Left cardiac atrium (tissue), 4 donors: ENCODE data around the gene SNUPN. TPM values are rescaled to one million over a fixed set of nuclear protein-coding genes. Genes with fewer than 3 reads are reported as not detected.
"Not testable (repeated sequence)": the region's sequence is repeated elsewhere in the genome, so short reads cannot be mapped to it uniquely, and the experiment has no call there.

Experiments used
- ATAC-seq, 2 donors: fragments of 200-7000 bp; cut with Tn5 transposase; one replicate each; pipeline ENCODE4 v1.9.1; 2020; ENCODE audit warnings: mild to moderate bottlenecking in 2 of 2, moderate library complexity in 2 of 2
- DNase-seq: peaks from one replicate; pipeline ENCODE4 v3.0.0-alpha.2; 2020
- intact Hi-C, 2 donors: fragments of 100-400 bp; cut with DNase I; formaldehyde crosslinking; loops; one replicate each; pipeline versions ENCODE4 v1.14.1 to v1.15.1; 2022 to 2023
- total RNA-seq, 2 donors: library from RNA; stranded (reverse); fragmentation: NEBNext Ultra II Directional; extraction: Animal tissue kit (Norgen Biotek cat#: 25700); gene quantifications; one replicate each; pipeline ENCODE4 v1.2.1, GENCODE V29; 2021
- donor health status: DM: no; HTN: yes; CAD: no.
- donor health status: DM: no; HTN: yes; CAD: no; lungs with severe emphysema.
- donor health status: DM: yes; HTN: yes; CAD: no.
- donor health status: Dilated cardiomyopathy.

SNUPN gene
- total RNA-seq, 2 donors from 2014 or later: 15.6 to 21.4 TPM

DNA sequence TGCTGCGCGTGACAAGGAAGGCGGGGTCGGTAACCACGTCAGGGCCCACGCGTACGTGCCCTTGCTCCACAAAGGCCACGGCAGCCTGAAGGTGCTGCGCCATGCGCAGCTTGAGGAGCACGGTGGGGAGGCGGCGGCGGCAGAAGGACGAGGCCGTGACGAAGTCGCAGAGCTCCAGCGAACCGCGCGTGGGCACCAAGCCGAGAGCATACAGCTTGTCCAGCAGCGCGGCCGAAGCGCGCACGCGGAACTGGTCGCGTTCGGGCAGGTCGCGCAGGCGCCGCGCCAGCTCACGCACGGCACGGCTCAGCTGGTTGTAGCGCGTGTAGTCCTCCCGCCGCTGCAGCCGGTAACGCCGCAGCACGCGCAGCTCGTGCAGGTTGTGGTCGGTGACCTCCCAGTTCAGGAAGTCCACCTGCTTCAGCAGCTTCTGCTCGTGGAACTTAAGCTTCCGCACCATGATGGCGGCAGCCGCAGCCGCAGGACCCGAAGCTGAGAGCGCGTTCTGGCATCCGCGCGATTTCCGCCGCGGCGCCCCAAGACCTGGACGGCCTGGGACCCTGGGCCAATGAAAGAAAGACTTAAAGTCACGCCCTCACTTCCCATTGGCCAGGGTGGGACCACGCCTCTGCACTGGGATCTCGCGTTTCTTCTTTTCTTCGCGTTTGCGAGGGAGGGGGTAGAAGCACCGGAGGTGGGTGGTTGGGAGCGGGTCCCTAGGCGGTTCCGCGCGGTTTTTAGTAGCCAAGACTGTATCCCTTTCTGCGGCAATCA is 14.4 kb upstream of the SNUPN start, which contains the start of gene IMP3:
TSS of gene IMP3 (minus strand) at position 516 of the 774 bp plus-strand sequence. CDS start at position 460, 56 bp downstream.
- DNase-seq (peak; percentile 96), ATAC-seq (peak; percentile 97 to 98)
- intact Hi-C loops: loop anchor here in 1 of 2 donors (5.0 kb wide), 1 partner anchor 42 kb away; no protein-coding TSS in a partner anchor

DNA sequence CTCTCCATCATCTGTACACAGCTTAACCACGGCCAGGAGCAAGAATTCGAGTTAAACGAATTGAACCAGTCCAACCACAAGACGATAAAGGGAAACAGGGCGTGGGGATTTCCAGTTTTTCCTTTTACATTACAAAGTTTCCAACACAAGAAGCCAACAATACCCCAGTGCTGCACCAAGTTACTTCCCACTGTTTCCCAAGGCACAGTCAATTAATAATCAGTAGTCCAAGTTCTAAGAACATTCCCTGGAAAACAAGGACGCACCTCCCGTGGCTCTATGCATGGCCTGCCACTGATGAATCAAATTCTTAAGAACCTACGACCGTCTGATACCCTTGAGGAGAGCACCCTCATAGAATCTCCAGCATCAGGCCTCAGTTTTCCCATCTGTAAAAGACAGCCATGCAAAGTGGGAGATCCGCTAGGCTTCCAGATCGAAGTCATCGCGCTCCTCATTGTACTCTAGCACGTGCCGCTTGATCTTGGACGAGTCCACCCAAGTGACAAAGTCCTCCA is 13.7 kb upstream of the SNUPN start:
- ATAC-seq: no peak
- intact Hi-C loops: loop anchor here in 1 of 2 donors (5.0 kb wide), 1 partner anchor 43 kb away; no protein-coding TSS in a partner anchor
- DNase-seq: no peak

DNA sequence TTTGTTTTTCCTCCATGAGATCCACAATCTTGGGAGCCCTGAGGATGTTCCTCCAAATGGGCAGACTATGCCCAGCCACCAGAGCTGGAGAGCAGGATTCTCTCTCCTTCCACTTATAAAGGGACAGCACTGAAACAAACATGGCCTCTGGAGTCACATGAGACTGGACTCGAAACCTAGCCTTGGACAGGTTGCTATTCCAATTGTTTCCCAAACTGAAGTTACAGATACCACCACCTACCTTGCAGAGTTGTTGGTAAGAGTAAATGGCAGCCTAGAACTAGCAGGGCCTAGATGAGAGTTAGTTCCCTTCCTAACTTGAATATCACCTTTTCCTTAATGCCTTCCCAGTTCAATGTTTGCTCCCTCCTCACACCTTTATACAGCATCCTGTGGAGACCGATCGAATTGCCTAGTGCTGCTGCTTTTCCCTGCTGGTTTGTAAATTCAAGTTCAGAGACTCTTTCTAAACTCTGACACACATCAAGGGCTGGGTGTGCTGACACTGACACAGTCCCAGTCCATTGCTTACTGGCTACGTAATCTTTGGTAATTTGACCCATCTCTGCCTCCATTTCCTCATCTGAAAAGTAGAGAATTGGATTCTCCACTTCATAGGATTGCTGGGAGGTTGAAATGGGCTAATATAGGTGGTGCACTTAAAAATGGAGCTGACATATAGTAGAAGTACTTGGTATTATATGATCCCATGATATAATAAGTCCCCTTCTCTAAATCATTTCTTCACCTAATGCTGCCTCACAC is 11.9 kb upstream of the SNUPN start:
- ATAC-seq: no peak
- intact Hi-C loops: loop anchor here in 1 of 2 donors (5.0 kb wide), 1 partner anchor 45 kb away; no protein-coding TSS in a partner anchor
- DNase-seq: no peak

GRCh38 chr15:75636026-75636425 is 10.5 kb upstream of the SNUPN start:
- ATAC-seq (no peak), DNase-seq (no peak)
- intact Hi-C loops: loop anchor here in 1 of 2 donors (5.0 kb wide), 1 partner anchor 46 kb away; no protein-coding TSS in a partner anchor

DNA sequence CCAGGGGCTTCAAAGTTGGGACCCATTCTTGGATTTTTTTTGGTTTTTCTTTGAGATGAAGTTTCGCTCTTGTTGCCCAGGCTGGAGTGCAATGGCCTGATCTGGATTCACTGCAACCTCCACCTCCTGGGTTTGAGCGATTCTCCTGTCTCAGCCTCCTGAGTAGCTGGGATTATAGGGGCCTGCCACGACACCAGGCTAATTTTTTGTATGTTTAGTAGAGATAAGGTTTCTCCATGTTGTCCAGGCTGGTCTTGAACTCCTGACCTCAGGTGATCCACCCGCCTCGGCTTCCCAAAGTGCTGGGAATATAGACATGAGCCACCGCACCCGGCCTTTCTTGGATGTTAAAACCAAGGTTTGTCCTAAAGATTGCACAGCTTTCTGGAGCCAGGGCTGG is 8.4 kb upstream of the SNUPN start:
- ATAC-seq, intact Hi-C loops, DNase-seq: not testable (repeated sequence)

GRCh38 chr15:75631935-75632334 is 6.4 kb upstream of the SNUPN start:
- ATAC-seq (no peak), DNase-seq (no peak)
- intact Hi-C loops: no loop called here

GRCh38 chr15:75622505-75622904 is 3.0 kb downstream of the SNUPN start:
- intact Hi-C loops: no loop called here
- no peak for DNase-seq
- no peak for ATAC-seq

DNA sequence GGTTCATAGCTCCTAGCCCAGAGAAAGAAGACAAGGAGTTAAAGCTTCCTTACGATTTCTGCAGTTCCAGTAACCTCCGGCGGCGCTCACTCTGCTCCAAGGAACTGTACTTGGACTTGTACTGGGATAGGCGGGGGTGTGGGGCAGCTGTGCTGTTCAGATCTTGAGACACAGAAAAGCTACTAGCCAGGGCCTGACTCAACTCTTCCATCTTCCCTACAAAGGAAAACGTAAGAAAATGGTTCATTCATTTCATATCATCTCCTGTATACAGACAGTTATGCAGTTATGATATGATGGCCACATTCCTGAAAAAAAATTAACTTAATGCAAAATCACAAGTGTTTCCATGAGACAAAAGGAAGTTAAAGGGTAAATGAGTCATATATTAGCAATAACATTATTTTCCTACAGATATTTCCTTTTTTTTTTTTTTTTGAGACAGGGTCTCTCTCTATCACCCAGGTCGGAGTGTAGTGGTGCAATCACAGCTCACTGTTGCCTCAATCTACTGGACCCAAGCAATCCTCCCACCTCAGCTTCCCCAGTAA is 4.6 kb downstream of the SNUPN start:
- ATAC-seq (peak; percentile 67 to 82), DNase-seq (peak; percentile 87)
- intact Hi-C loops: no loop called here

GRCh38 chr15:75620058-75620820 is 5.3 kb downstream of the SNUPN start:
- intact Hi-C loops: no loop called here
- DNase-seq (peak; percentile 54), ATAC-seq (peak; percentile 58 to 70)

DNA sequence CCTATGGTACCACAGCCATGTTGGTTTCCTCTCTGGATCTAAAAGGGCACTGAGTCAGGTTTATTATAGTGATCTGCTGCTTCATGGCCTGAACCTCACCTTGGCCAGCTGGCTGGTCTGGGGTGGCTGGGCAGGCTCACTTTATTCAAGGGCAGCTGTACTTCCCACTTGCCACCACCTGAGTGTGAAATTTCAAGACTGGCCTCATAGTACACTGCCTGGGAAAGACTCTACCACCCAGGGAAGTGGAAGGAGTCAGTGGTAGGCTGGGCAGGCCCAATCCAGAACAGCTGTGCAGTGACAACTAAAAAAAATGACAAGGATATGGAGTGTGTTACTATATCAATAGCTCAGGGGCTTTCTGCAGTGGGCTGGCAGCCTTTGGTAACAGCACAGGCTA is 8.8 kb downstream of the SNUPN start:
- no peak for ATAC-seq
- DNase-seq: no peak

GRCh38 chr15:75606711-75607699 is 18.5 kb downstream of the SNUPN start:
- intact Hi-C loops: no loop called here
- DNase-seq (no peak), ATAC-seq (no peak)

More for the DNA sequence above, 8.8 kb downstream of the SNUPN start:
- intact Hi-C loops: no loop called here

DNA sequence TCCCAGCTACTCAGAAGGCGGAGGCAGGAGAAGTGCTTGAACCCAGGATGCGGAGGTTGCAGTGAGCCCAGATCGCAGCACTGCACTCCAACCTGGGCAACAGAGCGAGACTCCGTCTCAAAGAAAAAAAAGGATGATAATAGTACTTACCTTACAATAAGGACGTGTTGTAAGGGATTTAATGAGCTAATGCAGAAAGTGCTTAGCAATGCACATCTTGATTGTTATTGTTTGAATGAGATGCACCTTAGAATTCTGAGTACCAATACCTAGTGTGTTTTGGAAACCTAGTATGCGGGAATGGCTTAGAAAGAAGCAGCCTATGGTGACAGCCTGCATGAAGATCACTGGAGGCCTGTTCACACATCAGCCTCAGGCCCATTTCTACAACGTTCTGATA is 19.5 kb downstream of the SNUPN start:
- DNase-seq (no peak), ATAC-seq (no peak)
- intact Hi-C loops: no loop called here

DNA sequence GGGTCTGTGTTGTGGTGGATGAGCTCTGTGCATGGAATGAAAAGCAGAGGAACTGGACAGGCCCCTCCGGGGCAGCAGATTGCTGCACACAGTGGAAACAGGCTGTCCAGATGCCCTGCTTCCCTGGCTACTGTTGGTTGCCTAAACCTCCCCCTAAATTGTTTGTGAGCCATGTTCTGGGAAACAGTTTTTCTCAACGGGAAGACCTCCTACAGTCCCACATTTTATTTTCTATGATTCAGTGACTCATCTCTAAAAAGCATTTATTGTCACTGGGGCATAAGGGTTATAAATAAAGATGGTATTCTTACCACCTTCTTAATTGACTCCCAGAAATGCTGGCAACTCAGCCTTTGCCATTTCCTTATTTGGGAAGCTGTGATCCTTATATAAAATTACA is 26.1 kb downstream of the SNUPN start:
- no peak for ATAC-seq
- intact Hi-C loops: no loop called here
- no peak for DNase-seq

DNA sequence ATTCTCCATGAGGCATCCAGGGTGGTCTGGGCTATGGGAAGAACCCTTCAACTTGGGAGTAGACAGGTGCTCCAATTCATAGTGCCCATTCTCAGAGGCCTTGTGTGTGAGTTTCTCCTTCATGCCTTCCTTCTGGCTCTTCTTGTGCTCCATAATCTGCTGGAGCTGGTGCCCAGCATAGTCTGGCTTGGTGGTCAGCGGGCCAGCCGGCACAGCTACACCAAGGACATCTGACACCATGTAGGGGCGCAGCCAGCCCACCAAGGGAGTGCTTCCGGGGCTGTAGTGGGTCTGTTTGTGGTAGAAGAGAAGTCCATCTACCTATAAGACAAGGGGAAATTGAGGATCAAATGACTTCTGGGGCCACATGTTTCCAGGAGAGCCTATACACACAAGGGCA is 27.2 kb downstream of the SNUPN start:
- ATAC-seq: no peak
- intact Hi-C loops: no loop called here
- DNase-seq: no peak

- intact Hi-C loops: no loop called here
- ATAC-seq (peak in 1 of 2 donors; percentile 15), DNase-seq (no peak)
Measured at GRCh38 chr15:75597667-75598341, 27.7 kb downstream of the SNUPN start.

DNA sequence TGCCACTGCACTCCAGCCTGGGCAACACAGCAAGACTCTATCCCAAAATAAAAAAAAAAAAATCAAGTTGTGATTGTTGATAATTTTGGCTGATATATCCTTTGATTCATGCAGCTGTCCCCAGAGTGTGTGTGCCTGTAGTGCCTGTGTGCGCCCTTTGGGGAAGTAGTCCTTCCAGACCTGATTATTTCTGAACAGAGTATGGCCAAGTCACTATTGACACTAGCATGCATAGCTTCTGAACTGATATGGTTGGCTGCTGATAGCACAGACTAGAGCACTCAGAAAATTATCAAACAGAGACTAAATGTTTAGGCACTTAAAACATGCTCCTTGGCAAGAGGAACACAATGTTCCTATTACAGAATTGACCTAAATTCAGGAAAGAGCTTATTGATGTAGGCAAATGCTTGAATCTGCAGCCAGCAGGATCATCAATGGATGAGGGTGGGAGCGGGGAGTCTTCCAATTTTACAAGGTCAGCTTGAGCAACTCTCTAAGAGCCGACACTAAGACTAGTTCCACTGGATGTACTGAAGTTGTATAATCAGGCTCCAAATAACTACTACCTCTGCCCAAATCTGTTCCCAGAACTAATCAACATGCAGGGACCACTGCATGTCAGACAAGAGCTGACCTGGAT is 28.7 kb downstream of the SNUPN start:
- intact Hi-C loops: no loop called here
- ATAC-seq (no peak), DNase-seq (no peak)

- ATAC-seq: peak in 1 of 2 donors; percentile 41
- intact Hi-C loops: no loop called here
- DNase-seq: no peak
Measured at GRCh38 chr15:75594276-75594675, 31.2 kb downstream of the SNUPN start.
